SK-N-SH treated with all-trans-retinoic acid at 6 μM for 48 hours (cell line): ENCODE data around the gene VPS51.

Source experiments
- ATAC-seq: fragments of 200-7000 bp; cut with Tn5 transposase; 3 replicates; pipeline ENCODE4 v1.9.1; 2020; ENCODE audit warnings: mild to moderate bottlenecking, moderate library complexity
- ARNTL ChIP-seq: fragments of 450-650 bp; formaldehyde crosslinking; IDR thresholded peaks from 2 replicates; pipeline ENCODE4 v1.5.0; 2020; ENCODE audit warnings: low read depth, mild to moderate bottlenecking, moderate library complexity, borderline replicate concordance
- ESRRG ChIP-seq: fragments of 250-450 bp; sonication (Bioruptor Pico); IDR thresholded peaks from 2 replicates; pipeline ENCODE4 v1.6.1; 2021; ENCODE audit warnings: mild to moderate bottlenecking
- GLIS3 ChIP-seq: fragments of 250-450 bp; sonication (Bioruptor Pico); IDR thresholded peaks from 2 replicates; pipeline ENCODE4 v1.5.0; 2020; ENCODE audit warnings: mild to moderate bottlenecking, moderate library complexity
- PPARA ChIP-seq: fragments of 250-450 bp; sonication (Bioruptor Pico); IDR thresholded peaks from 2 replicates; pipeline ENCODE4 v1.5.0; 2020; ENCODE audit warnings: mild to moderate bottlenecking, borderline replicate concordance
- SNAI2 ChIP-seq: fragments of 250-450 bp; sonication (Bioruptor Pico); IDR thresholded peaks from 2 replicates; pipeline ENCODE4 v1.5.0; 2020; ENCODE audit warnings: mild to moderate bottlenecking, moderate library complexity
- TCF4 ChIP-seq: fragments of 250-450 bp; sonication (Bioruptor Pico); IDR thresholded peaks from 2 replicates; pipeline ENCODE4 v1.8.0; 2021; ENCODE audit warnings: mild to moderate bottlenecking, moderate library complexity, borderline replicate concordance
- TOX ChIP-seq: fragments of 250-450 bp; sonication (Bioruptor Pico); IDR thresholded peaks from 2 replicates; pipeline ENCODE4 v1.8.0; 2021; ENCODE audit warnings: mild to moderate bottlenecking, moderate library complexity, borderline replicate concordance
- ZC3H10 ChIP-seq: fragments of 250-450 bp; sonication (Bioruptor Pico); IDR thresholded peaks from 2 replicates; pipeline ENCODE4 v1.5.1; 2021; ENCODE audit warnings: mild to moderate bottlenecking, moderate library complexity
- ZFP3 ChIP-seq: fragments of 250-450 bp; sonication (Bioruptor Pico); IDR thresholded peaks from 2 replicates; pipeline ENCODE4 v1.5.0; 2020; ENCODE audit warnings: mild to moderate bottlenecking, moderate library complexity
- ZNF565 ChIP-seq: fragments of 450-650 bp; formaldehyde crosslinking; conservative IDR thresholded peaks from 2 replicates; pipeline ENCODE4 v1.5.0; 2020; ENCODE audit warnings: low read depth, mild to moderate bottlenecking, moderate library complexity
- ZNF70 ChIP-seq: fragments of 450-650 bp; formaldehyde crosslinking; IDR thresholded peaks from 2 replicates; pipeline ENCODE4 v1.5.0; 2020; ENCODE audit warnings: mild to moderate bottlenecking, moderate library complexity
- TF ChIP-seq, protein P1 (sequence below): fragments of 250-450 bp; sonication (Bioruptor Pico); IDR thresholded peaks from 2 replicates; pipeline ENCODE4 v1.5.1; 2021; ENCODE audit warnings: mild to moderate bottlenecking, moderate library complexity
- TF ChIP-seq, protein P2 (sequence below): fragments of 250-450 bp; sonication (Bioruptor Pico); IDR thresholded peaks from 2 replicates; pipeline ENCODE4 v1.8.0; 2020; ENCODE audit warnings: mild to moderate bottlenecking, moderate library complexity, borderline replicate concordance

Gene VPS51

DNA sequence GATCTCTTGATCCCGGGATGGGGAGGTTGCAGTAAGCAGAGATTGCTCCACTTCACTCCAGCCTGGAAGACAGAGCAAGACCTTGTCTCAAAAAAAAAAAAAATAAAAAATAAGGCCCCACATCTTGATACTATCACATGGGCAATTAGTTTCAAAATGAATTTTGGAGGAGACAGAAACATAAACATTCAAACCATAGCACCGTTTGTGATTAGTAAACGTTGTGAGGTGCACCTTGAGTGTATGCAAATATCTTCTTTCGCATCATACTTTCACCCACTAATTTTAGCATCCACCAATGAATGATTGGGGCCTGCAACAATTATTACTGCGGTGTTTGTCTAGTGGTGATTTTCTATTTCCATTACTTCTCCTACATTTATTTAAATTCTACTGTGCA lies 63.0 kb downstream of the VPS51 start (continued):
- TF ChIP-seq, protein P1, sequence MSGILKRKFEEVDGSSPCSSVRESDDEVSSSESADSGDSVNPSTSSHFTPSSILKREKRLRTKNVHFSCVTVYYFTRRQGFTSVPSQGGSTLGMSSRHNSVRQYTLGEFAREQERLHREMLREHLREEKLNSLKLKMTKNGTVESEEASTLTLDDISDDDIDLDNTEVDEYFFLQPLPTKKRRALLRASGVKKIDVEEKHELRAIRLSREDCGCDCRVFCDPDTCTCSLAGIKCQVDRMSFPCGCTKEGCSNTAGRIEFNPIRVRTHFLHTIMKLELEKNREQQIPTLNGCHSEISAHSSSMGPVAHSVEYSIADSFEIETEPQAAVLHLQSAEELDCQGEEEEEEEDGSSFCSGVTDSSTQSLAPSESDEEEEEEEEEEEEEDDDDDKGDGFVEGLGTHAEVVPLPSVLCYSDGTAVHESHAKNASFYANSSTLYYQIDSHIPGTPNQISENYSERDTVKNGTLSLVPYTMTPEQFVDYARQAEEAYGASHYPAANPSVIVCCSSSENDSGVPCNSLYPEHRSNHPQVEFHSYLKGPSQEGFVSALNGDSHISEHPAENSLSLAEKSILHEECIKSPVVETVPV (CRISPR knock-in tag), result no peak
- TF ChIP-seq ZNF70 (CRISPR knock-in tag) (no peak), ESRRG (CRISPR knock-in tag) (no peak), TOX (CRISPR knock-in tag) (no peak)
- TF ChIP-seq, protein P2, sequence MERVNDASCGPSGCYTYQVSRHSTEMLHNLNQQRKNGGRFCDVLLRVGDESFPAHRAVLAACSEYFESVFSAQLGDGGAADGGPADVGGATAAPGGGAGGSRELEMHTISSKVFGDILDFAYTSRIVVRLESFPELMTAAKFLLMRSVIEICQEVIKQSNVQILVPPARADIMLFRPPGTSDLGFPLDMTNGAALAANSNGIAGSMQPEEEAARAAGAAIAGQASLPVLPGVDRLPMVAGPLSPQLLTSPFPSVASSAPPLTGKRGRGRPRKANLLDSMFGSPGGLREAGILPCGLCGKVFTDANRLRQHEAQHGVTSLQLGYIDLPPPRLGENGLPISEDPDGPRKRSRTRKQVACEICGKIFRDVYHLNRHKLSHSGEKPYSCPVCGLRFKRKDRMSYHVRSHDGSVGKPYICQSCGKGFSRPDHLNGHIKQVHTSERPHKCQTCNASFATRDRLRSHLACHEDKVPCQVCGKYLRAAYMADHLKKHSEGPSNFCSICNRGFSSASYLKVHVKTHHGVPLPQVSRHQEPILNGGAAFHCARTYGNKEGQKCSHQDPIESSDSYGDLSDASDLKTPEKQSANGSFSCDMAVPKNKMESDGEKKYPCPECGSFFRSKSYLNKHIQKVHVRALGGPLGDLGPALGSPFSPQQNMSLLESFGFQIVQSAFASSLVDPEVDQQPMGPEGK, result no peak

DNA sequence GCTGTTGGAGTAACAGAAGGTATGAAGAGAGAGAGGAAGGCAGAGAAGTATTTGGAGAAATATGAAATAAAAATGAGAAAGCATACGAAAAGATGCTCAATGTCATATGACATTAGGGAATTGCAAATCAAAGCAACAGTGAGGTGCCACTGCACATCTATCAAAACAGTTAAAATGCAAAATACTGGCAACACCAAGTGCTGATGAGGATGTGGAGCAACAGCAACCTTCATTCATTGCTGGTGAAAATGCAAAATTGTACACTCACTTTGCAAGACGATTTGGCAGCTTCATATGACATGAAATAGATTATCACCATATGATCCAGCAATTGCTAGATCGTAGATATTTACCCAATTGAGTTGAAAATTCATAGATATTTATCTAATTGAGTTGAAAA lies 64.6 kb downstream of the VPS51 start:
- no peak for ATAC-seq
- TF ChIP-seq ESRRG (CRISPR knock-in tag) (no peak), PPARA (CRISPR knock-in tag) (no peak), ZFP3 (CRISPR knock-in tag) (no peak), ZNF70 (CRISPR knock-in tag) (no peak), TCF4 (no peak), TOX (CRISPR knock-in tag) (no peak), GLIS3 (CRISPR knock-in tag) (no peak), SNAI2 (no peak), ZC3H10 (CRISPR knock-in tag) (no peak), ZNF565 (CRISPR knock-in tag) (no peak), ARNTL (CRISPR knock-in tag) (no peak)
- TF ChIP-seq, all 23 proteins: peak for 0
